Measurements from ENCODE around the gene MYRF.
A peak's percentile ranks its signal among the peaks of the same experiment; 100 is the strongest.

Gene MYRF

DNA sequence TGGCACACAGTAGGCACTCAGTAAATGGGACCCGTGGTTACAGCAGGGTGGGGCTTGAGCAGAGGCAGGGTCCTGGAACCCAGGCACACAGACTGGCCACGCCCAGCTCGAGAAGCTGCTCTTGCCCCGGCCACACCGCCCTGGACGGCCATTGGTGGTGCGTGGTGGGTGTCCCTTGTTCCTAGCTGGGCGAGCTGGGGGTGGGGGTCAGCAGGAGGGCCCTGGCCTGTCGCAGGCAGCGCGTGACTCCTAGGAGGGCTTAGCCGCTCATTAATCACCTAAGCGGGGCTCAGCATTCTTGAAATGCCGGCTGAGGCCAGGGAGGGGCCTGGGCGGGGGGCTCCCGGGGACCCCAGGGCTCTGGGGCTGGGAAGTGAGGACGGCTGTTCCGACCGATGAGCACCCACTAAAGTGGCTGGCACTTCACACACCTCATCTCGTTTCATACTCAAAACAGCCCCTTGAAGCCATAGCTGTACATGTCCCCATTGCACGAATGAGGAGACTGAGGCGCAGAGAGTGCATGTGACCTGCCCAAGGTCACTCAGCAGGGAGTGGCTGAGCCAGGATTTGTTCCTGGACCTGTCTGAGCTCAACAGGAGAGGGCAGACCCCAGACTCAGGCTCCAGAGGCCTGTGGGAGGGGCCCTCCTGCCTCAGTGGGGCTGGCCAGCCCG lies 11.6 kb downstream of the MYRF start:
- Histone ChIP-seq H2BK5ac (ENCODE audit: low read length) (no peak overlapping the region), H3K27ac (ENCODE audit: low read depth, low read length) (no peak overlapping the region), H3K4me3 (ENCODE audit: low read length) (no peak overlapping the region), H3K79me1 (ENCODE audit: low read length) (no peaks in the 10 kb centered on the region), H3K9ac (ENCODE audit: low read length) (no peak overlapping the region), H3K4me2 (ENCODE audit: low read length) (no peak overlapping the region), H3K27me3 (ENCODE audit: insufficient read depth, low read length, poor library complexity) (no peaks in the 10 kb centered on the region), H4K5ac (ENCODE audit: low read length) (no peak overlapping the region), H3K4me1 (ENCODE audit: control insufficient read depth, low read depth, low read length) (no peaks in the 10 kb centered on the region), H2BK15ac (replicated peaks; ENCODE audit: low read depth) (no peak overlapping the region), H3K36me3 (ENCODE audit: control insufficient read depth, insufficient read depth, low read length) (no peaks in the 10 kb centered on the region), H4K8ac (ENCODE audit: low read depth, low read length) (no peak overlapping the region), H3K56ac (ENCODE audit: low read length) (no peak overlapping the region), H3K18ac (ENCODE audit: low read length) (no peak overlapping the region), H3K4ac (ENCODE audit: low read depth, low read length) (no peak overlapping the region), H2BK120ac (ENCODE audit: low read depth, low read length) (no peak overlapping the region), H3K79me2 (ENCODE audit: control insufficient read depth, insufficient read depth, low read length) (no peaks in the 10 kb centered on the region), H3K23ac (ENCODE audit: low read length) (no peak overlapping the region), H2AK5ac (ENCODE audit: low read length) (no peak overlapping the region)
- DNase-seq: no peak
- no CpG with 5 or more reads among the region's 23 CpGs for WGBS (ENCODE audit: extremely low coverage, insufficient coverage, low lambda C conversion rate)

DNA sequence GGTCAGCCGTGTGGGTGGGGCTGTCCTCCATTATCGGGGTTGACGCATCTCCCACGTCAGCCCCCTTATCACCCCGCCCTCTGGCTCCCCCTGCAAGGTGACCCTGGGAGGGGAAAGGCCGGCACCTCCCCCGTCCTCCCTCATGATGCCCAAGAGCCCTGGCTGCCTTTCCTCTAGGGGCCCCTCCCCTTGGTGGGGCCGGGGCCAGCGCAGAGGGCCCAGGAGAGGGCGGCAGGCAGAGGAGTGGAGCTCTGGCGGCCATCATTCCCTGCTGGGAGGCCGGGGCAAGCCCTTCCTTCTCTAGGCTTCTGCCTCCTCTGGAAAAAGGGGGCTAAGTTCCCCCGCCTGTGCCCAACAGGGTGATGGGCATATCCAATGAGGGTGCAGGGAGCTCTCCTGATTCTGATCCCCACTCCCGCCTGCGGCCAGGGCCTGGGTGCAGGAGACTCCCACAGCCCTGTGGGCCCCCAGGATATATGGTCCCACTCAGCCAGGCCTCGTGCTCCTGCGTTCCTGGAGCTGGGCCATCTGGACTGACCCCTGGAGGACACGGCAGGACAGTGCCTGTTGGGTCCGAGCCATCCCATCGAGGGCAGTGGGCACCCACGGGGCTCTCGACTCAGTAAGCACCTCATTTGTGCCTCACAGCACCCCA lies 12.3 kb downstream of the MYRF start:
- Histone ChIP-seq H2BK15ac (replicated peaks; ENCODE audit: low read depth) (no peak overlapping the region), H3K79me2 (ENCODE audit: control insufficient read depth, insufficient read depth, low read length) (no peaks in the 10 kb centered on the region), H3K9ac (ENCODE audit: low read length) (no peak overlapping the region), H3K4ac (ENCODE audit: low read depth, low read length) (no peak overlapping the region), H4K5ac (ENCODE audit: low read length) (no peak overlapping the region), H2AK5ac (ENCODE audit: low read length) (no peak overlapping the region), H3K27ac (ENCODE audit: low read depth, low read length) (no peak overlapping the region), H3K23ac (ENCODE audit: low read length) (no peak overlapping the region), H3K18ac (ENCODE audit: low read length) (no peak overlapping the region), H3K4me1 (ENCODE audit: control insufficient read depth, low read depth, low read length) (no peaks in the 10 kb centered on the region), H3K4me3 (ENCODE audit: low read length) (no peak overlapping the region), H3K4me2 (ENCODE audit: low read length) (no peak overlapping the region), H3K27me3 (ENCODE audit: insufficient read depth, low read length, poor library complexity) (no peaks in the 10 kb centered on the region), H2BK5ac (ENCODE audit: low read length) (no peak overlapping the region), H3K56ac (ENCODE audit: low read length) (no peak overlapping the region), H2BK120ac (ENCODE audit: low read depth, low read length) (no peak overlapping the region), H3K79me1 (ENCODE audit: low read length) (no peaks in the 10 kb centered on the region), H4K8ac (ENCODE audit: low read depth, low read length) (no peak overlapping the region), H3K36me3 (ENCODE audit: control insufficient read depth, insufficient read depth, low read length) (no peaks in the 10 kb centered on the region)
- WGBS (ENCODE audit: extremely low coverage, insufficient coverage, low lambda C conversion rate): no CpG with 5 or more reads among the region's 22 CpGs
- DNase-seq: no peak

DNA sequence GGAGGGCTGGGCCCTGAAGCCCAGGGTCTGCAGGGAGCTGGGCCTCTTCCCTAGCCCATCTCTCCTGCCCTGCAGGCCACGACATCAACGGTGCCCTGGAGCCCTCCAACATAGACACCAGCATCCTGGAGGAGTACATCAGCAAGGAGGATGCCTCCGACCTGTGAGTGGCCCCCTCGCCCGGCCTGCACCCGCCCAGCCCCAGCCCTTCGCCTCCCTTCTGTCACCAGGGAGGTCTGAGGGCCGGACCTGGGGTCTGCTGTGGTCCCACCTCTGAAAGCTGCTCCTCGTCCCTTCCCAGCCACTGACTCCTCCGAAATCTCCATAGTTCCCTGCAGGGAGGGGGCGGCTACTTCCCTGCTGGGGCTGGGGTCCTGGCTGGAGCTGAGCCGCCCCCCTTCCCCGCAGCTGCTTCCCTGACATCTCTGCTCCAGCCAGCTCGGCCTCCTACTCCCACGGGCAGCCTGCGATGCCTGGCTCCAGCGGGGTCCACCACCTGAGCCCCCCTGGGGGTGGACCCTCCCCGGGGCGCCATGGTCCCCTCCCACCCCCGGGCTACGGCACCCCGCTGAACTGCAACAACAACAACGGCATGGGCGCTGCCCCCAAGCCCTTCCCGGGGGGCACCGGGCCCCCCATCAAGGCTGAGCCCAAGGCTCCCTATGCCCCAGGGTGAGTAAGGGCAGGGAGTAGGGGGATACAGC lies 13.3 kb downstream of the MYRF start:
- DNase-seq: no peak
- Histone ChIP-seq H3K27ac (ENCODE audit: low read depth, low read length) (no peak overlapping the region), H3K23ac (ENCODE audit: low read length) (no peak overlapping the region), H3K18ac (ENCODE audit: low read length) (no peak overlapping the region), H2BK15ac (replicated peaks; ENCODE audit: low read depth) (no peak overlapping the region), H2BK5ac (ENCODE audit: low read length) (no peak overlapping the region), H3K56ac (ENCODE audit: low read length) (no peak overlapping the region), H3K27me3 (ENCODE audit: insufficient read depth, low read length, poor library complexity) (no peaks in the 10 kb centered on the region), H3K4me2 (ENCODE audit: low read length) (no peak overlapping the region), H2BK120ac (ENCODE audit: low read depth, low read length) (no peak overlapping the region), H4K5ac (ENCODE audit: low read length) (no peak overlapping the region), H4K8ac (ENCODE audit: low read depth, low read length) (no peak overlapping the region), H3K4me1 (ENCODE audit: control insufficient read depth, low read depth, low read length) (no peaks in the 10 kb centered on the region), H3K36me3 (ENCODE audit: control insufficient read depth, insufficient read depth, low read length) (no peaks in the 10 kb centered on the region), H2AK5ac (ENCODE audit: low read length) (no peak overlapping the region), H3K4ac (ENCODE audit: low read depth, low read length) (no peak overlapping the region), H3K4me3 (ENCODE audit: low read length) (no peak overlapping the region), H3K79me1 (ENCODE audit: low read length) (no peaks in the 10 kb centered on the region), H3K9ac (ENCODE audit: low read length) (no peak overlapping the region), H3K79me2 (ENCODE audit: control insufficient read depth, insufficient read depth, low read length) (no peaks in the 10 kb centered on the region)
- no CpG with 5 or more reads among the region's 26 CpGs for WGBS (ENCODE audit: extremely low coverage, insufficient coverage, low lambda C conversion rate)

DNA sequence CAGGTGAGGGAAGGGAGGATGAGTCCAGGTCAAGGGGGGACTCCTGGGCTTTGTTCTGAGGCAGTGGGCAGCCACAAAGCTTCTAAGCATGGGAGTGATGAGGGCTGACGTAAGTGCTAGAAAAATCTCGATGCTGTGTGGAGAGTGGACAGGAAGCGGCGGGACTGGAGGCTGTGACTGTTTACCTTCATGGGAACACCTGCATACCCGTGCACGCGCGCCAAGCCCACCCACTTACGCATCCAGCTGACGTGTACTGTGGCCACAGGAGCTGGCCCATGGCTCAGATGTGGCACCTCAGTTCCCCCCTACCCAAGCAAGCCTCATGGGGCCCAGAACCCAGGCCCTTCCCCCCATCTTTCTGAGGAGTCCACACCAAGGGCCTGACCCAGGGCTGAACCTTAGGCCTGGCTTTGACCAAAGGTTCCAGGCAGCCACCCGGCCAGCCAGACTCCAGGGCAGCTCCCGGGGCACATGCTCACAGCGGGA lies 14.0 kb downstream of the MYRF start:
- H3K4ac ChIP-seq (ENCODE audit: low read depth, low read length): no peak overlapping the region
- no peak overlapping the region for H3K4me3 ChIP-seq (ENCODE audit: low read length)
- no peak overlapping the region for H3K27ac ChIP-seq (ENCODE audit: low read depth, low read length)
- no peak overlapping the region for H3K56ac ChIP-seq (ENCODE audit: low read length)
- H2BK15ac ChIP-seq (replicated peaks; ENCODE audit: low read depth): no peak overlapping the region
- no peak overlapping the region for H2AK5ac ChIP-seq (ENCODE audit: low read length)
- no peak overlapping the region for H2BK120ac ChIP-seq (ENCODE audit: low read depth, low read length)
- no peaks in the 10 kb centered on the region for H3K79me1 ChIP-seq (ENCODE audit: low read length)
- no peaks in the 10 kb centered on the region for H3K4me1 ChIP-seq (ENCODE audit: control insufficient read depth, low read depth, low read length)
- H2BK5ac ChIP-seq (ENCODE audit: low read length): no peak overlapping the region
- no peak overlapping the region for H3K4me2 ChIP-seq (ENCODE audit: low read length)
- DNase-seq: no peak
- H4K8ac ChIP-seq (ENCODE audit: low read depth, low read length): no peak overlapping the region
- no peak overlapping the region for H3K9ac ChIP-seq (ENCODE audit: low read length)
- H3K27me3 ChIP-seq (ENCODE audit: insufficient read depth, low read length, poor library complexity): no peaks in the 10 kb centered on the region
- H4K5ac ChIP-seq (ENCODE audit: low read length): no peak overlapping the region
- H3K18ac ChIP-seq (ENCODE audit: low read length): no peak overlapping the region
- no CpG with 5 or more reads among the region's 13 CpGs for WGBS (ENCODE audit: extremely low coverage, insufficient coverage, low lambda C conversion rate)
- H3K36me3 ChIP-seq (ENCODE audit: control insufficient read depth, insufficient read depth, low read length): no peaks in the 10 kb centered on the region
- H3K79me2 ChIP-seq (ENCODE audit: control insufficient read depth, insufficient read depth, low read length): no peaks in the 10 kb centered on the region
- peak overlapping the region; percentile 35 for H3K23ac ChIP-seq (ENCODE audit: low read length)

DNA sequence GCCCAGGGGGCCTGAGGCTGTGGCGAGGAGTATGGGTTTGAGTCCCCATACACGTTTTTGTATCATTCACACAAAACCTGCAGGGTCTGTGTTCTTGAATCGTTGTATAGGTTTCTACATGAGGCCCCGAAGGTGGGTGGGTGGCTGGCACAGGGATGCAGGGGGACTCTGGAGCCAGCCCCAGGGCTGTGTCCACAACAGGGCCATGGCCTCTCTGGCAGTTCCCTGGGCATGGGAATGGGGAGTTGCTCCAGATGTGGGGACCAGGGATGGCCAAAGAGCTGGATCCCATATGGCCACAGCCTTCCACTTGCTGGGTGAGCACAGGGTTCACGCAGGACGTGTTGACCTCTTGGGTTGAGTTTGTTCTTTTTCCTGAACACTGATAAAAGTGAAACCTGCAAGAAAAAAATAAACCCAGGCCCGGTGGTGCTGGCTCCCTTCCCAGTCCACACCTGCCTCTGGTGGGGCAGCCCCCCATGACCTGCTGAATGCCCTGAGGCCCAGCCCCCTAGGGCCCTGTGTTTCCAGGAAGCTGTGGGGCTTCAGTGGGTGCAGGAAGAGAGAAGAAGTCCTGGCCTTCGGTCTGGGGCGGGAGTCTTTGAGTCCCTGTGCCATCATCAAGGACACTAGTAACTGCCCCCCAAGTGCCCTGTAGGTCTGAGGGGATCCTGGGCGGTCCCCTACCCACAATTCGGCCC lies 16.1 kb downstream of the MYRF start:
- no peak overlapping the region for H3K4me3 ChIP-seq (ENCODE audit: low read length)
- no peak overlapping the region for H3K23ac ChIP-seq (ENCODE audit: low read length)
- H3K27me3 ChIP-seq (ENCODE audit: insufficient read depth, low read length, poor library complexity): no peaks in the 10 kb centered on the region
- H3K27ac ChIP-seq (ENCODE audit: low read depth, low read length): no peak overlapping the region
- H2BK120ac ChIP-seq (ENCODE audit: low read depth, low read length): no peak overlapping the region
- no CpG with 5 or more reads among the region's 11 CpGs for WGBS (ENCODE audit: extremely low coverage, insufficient coverage, low lambda C conversion rate)
- no peak overlapping the region for H2AK5ac ChIP-seq (ENCODE audit: low read length)
- no peak overlapping the region for H3K4ac ChIP-seq (ENCODE audit: low read depth, low read length)
- no peak overlapping the region for H4K5ac ChIP-seq (ENCODE audit: low read length)
- no peaks in the 10 kb centered on the region for H3K79me1 ChIP-seq (ENCODE audit: low read length)
- H3K4me2 ChIP-seq (ENCODE audit: low read length): no peak overlapping the region
- H3K9ac ChIP-seq (ENCODE audit: low read length): no peak overlapping the region
- no peak overlapping the region for H3K56ac ChIP-seq (ENCODE audit: low read length)
- no peaks in the 10 kb centered on the region for H3K4me1 ChIP-seq (ENCODE audit: control insufficient read depth, low read depth, low read length)
- H2BK5ac ChIP-seq (ENCODE audit: low read length): no peak overlapping the region
- DNase-seq: no peak
- H4K8ac ChIP-seq (ENCODE audit: low read depth, low read length): no peak overlapping the region
- H2BK15ac ChIP-seq (replicated peaks; ENCODE audit: low read depth): no peak overlapping the region
- no peaks in the 10 kb centered on the region for H3K36me3 ChIP-seq (ENCODE audit: control insufficient read depth, insufficient read depth, low read length)
- no peak overlapping the region for H3K18ac ChIP-seq (ENCODE audit: low read length)
- no peaks in the 10 kb centered on the region for H3K79me2 ChIP-seq (ENCODE audit: control insufficient read depth, insufficient read depth, low read length)

Data from mesendoderm (in vitro differentiated cells).